IPS-15b (cell line): ENCODE data around the gene ENSA.
"Not testable (repeated sequence)": the region's sequence is repeated elsewhere in the genome, so short reads cannot be mapped to it uniquely, and the experiment has no call there.

Experiments used
- H3K27me3 ChIP-seq: one replicate; pipeline ENCODE4 v1.6.1; 2013; ENCODE audit warnings: low read length; ENCODE audit not compliant: control insufficient read depth, insufficient read depth
- H3K36me3 ChIP-seq: one replicate; pipeline ENCODE4 v1.6.1; 2013; ENCODE audit warnings: low read length; ENCODE audit not compliant: control insufficient read depth, insufficient read depth
- H3K4me1 ChIP-seq: one replicate; pipeline ENCODE4 v1.6.1; 2013; ENCODE audit warnings: mild to moderate bottlenecking, low read length; ENCODE audit not compliant: control insufficient read depth, insufficient read depth
- H3K4me3 ChIP-seq: one replicate; pipeline ENCODE4 v1.5.1; 2013; ENCODE audit warnings: low read depth, low read length
- H3K9ac ChIP-seq: one replicate; pipeline ENCODE4 v1.6.1; 2013; ENCODE audit warnings: low read depth, mild to moderate bottlenecking, low read length
- H3K9me3 ChIP-seq: one replicate; pipeline ENCODE4 v1.6.1; 2013; ENCODE audit warnings: mild to moderate bottlenecking, low read length; ENCODE audit not compliant: control insufficient read depth, insufficient read depth

Gene ENSA

DNA sequence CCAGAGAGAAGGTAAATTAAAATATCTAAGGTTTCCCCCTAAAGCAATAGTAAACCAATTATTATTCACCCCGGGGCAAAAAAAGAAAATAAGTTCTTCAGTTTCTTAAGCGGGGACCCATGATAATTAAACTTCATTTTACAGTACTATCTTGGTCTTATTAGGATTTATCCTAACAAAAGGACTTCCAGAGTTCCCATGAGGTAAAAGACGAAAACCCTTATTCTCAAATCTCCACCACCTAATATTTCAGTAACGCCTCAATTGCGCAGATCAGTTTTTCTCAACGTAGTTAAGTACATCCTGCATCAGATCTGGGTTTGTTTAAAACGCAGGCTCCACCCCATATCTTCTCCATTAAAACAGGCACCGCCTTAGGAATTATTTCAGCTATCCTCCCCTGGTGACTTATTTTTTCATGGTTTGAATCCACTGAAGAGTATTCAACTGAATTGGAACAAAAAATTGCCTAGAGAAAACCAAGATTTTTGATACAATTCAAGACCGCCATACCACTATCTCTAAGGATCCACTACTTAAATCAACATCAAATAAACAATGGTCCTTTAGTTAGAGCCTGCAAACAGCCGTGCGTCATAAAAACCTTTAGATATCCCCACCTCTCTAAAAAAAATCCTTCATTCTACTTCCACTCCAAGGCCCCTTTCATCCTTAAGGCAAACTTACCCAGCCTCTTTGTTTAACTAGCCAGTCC, 51.7 kb downstream of the ENSA start:
- Histone ChIP-seq H3K4me3 (peak overlapping the region; percentile 99), H3K9me3 (no peaks in the 10 kb centered on the region), H3K9ac (peak overlapping the region; percentile 100), H3K4me1 (peaks cover 19% of the 10 kb centered on the region), H3K27me3 (no peaks in the 10 kb centered on the region), H3K36me3 (peaks cover 42% of the 10 kb centered on the region)

DNA sequence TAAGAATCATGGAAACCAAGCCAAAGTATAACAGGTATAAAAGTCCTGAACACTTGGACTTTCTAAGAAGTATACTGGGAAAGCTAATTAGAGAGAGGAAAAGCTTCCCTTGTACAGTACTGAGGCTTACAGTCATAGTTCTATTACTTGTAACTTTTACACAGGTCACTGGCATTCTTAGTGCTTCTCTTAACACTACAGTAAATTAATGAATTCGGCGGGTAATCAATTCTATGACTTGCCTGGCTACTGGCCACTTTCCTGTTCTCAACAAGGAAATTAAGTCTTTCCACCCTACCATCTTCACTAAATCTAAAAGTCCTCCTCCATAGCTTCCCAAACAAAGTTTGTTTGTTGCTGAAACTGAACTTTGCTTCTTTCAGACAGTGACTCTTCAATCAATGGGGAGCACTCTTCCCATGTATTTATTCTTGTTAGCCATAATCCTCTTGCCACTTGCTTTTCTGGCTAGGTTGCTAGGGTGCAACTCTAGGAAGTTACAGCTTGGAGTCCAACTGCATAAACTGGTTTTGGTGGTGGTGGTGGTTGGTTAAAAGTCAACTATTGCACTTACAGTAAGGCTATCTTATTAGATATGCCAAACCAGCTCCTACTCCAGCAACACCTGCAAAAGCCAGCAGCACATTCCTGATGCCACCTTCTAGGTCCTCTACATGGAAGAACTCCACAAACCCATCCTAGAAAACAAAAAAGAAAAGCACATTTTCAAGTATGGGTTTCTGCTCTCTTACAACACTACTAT, 52.4 kb downstream of the ENSA start:
- Histone ChIP-seq H3K4me1 (peaks cover 20% of the 10 kb centered on the region), H3K27me3 (no peaks in the 10 kb centered on the region), H3K9ac (peak overlapping the region; percentile 100), H3K9me3 (no peaks in the 10 kb centered on the region), H3K4me3 (peak overlapping the region; percentile 99), H3K36me3 (peaks cover 42% of the 10 kb centered on the region)

DNA sequence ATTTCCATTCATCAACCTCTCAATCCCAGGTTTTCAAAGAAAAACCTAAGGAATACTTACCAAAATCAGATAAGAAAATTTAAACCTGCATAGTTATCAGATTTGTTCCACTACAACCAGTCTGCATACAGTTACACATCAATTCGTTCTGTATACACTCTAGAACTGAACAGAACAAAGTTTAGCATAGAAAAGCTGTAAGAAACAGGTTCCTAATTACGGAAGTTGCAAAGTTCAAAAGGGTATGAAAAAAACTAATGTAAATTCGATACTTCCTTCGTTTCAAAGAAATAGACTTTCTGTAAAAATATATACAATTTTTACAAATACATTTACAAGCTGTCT, 53.1 kb downstream of the ENSA start:
- Histone ChIP-seq H3K4me1 (peaks cover 20% of the 10 kb centered on the region), H3K36me3 (peaks cover 42% of the 10 kb centered on the region), H3K4me3 (peak overlapping the region; percentile 99), H3K9ac (peak overlapping the region; percentile 100), H3K27me3 (no peaks in the 10 kb centered on the region), H3K9me3 (no peaks in the 10 kb centered on the region)

DNA sequence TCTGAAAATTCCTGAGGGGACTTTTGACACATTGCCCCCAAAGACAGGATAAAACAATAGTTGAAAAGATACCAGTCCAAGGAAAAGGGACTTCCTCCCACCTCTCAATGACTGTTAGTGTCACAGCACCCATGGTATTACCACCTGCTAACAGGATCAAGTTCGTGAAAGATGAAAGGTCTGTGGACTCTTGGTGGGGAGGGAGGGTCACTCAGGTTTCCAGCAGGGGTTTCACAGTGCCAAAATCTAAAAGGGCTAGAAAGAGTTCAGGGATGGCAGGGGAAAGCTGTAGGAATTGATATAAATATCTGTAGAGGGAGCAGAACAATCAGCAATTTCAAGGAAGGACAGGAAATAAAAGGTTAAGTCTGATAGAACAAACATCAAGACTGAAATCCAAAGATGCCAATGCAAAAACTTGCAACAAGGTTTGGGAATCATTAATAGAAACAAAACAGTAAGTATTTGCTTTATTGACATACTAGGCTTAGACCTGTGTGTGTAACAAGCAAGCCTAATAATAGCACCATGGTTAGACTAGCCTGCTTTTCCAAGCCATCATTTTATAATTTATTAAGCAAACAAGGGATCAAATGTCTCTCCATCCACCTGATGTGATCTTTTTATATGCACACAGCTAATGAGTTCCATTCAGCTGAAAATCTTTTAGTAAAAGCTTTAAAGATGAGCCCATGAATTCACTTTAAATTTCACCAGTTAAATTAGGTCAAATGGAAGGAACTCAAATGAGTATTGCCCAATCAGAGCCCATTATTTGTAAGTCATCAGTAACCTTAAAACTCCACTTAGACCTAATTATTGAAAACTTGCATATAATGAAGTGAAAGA, 53.7 kb downstream of the ENSA start:
- peaks cover 20% of the 10 kb centered on the region for H3K4me1 ChIP-seq
- peak overlapping the region; percentile 99 for H3K4me3 ChIP-seq
- H3K9ac ChIP-seq: peak overlapping the region; percentile 100
- peaks cover 42% of the 10 kb centered on the region for H3K36me3 ChIP-seq
- H3K27me3 ChIP-seq: no peaks in the 10 kb centered on the region
- H3K9me3 ChIP-seq: no peaks in the 10 kb centered on the region

DNA sequence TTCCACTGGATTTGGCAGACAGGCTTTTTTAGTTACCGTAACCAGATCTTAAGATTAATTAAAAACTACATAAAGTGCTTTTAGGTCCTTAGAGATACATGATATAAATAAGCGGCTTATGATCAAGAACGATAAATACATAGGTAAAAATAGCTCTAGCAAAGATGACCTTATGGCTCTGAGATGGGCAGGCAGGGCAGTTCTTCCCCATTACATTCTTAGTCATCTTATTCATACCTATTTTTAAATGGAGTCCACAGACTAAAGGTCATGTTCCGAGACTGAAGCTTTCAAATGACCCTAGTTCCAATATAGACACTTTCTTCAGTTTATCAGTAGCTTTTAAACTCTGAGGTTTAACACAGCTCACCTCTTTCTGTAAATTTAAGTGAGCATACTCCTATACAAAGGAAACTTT, 54.3 kb downstream of the ENSA start:
- no peak overlapping the region for H3K9ac ChIP-seq

DNA sequence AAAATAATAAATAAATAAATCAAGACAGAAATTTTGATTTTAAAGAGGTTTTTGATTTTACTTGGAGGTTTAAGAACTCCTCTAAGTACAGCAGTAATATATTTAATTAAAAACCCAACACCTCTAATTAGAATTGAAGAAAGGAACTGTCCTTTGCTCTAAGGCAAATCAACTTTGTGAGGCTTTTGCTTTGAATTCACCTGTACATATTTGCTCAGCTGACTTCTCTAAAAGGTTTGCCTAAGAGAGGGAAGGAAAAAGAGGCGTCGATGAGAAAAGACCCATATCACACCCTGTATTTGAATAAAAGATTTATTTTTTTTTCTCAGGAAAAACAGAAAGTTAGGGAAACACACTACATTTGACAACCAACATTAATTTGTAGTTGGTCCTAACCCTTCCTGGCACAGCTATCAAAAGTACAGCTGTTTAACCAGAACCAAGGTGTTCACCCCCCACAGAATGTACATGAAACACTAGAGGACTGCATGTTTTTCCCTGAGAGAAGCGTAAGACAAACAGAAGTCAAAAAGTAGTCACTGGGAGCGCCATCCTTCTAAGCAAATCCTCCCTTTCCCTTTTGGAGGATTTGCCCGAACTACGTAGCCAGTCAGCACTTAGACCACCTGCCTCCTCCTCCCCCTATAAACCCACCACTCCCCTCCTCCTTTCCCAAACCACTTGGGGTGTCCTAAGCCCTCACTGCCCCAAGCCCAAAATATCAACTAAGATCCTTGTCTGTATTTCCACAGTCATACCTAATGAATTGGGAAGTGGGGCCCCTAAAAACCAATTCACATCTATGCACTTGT, 54.9 kb downstream of the ENSA start:
- H3K4me3 ChIP-seq: peak overlapping the region; percentile 99
- no peak overlapping the region for H3K9ac ChIP-seq
- no peaks in the 10 kb centered on the region for H3K27me3 ChIP-seq
- peaks cover 42% of the 10 kb centered on the region for H3K36me3 ChIP-seq
- no peaks in the 10 kb centered on the region for H3K9me3 ChIP-seq
- H3K4me1 ChIP-seq: peaks cover 25% of the 10 kb centered on the region

More for the DNA sequence above, 54.3 kb downstream of the ENSA start:
- peak overlapping the region; percentile 99 for H3K4me3 ChIP-seq
- H3K9me3 ChIP-seq: no peaks in the 10 kb centered on the region
- peaks cover 42% of the 10 kb centered on the region for H3K36me3 ChIP-seq
- H3K4me1 ChIP-seq: peaks cover 23% of the 10 kb centered on the region
- no peaks in the 10 kb centered on the region for H3K27me3 ChIP-seq

DNA sequence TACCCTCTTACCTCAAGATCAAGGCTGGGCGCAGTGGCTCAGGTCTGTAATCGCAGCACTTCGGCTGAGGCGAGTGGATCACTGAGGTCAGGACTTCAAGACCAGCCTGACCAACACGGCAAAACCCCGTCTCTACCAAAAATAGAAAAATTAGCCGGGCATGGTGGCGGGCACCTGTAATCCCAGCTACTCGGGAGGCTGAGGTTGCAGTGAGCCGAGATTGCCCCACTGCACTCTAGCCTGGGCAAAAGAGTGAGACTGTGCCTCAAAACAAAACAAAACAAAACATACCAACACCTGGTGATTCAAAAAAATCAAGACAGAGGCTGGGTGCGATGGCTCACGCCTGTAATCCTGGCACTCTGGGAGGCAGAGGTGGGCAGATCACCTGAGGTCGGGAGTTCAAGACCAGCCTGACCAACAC, 55.8 kb downstream of the ENSA start:
- Histone ChIP-seq H3K4me3 (peak overlapping the region; percentile 9), H3K4me1 (peaks cover 31% of the 10 kb centered on the region), H3K36me3 (peaks cover 37% of the 10 kb centered on the region)
- H3K9ac ChIP-seq, H3K9me3 ChIP-seq, H3K27me3 ChIP-seq: not testable (repeated sequence)

DNA sequence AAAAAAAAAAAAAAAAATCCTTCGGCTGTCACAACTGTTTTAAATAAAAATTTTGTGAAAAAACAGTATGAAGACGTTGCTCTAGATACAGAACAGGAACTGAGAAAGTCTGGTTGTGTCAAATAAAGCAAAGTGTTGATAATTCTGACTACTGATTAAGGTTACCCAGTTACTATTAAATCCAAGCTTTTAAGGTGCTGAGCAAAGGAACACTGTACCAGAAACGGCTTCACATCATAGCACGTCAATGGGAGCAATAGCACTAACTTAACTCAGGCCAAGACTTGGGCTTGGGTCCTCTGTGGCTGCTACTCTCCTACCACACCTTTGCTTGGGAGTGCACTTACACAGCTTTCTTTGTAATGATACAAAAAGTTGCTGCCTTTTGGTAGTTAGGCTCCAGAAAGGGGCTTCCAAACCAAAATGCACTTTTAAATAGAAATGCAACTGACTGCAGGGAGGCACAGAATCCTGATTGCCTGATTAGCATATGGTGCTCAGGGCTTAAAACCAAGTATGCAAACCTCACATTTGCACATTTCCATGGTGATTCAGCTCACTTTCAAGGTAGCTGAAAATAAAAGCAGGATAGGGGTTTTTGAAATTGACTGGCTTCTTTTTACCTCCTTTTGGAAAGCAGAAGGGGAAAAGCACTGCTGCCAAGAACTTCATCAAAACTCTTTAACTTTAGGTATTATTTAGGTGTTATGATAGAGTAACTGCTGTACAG, 56.3 kb downstream of the ENSA start:
- Histone ChIP-seq H3K9ac (no peak overlapping the region), H3K9me3 (no peaks in the 10 kb centered on the region), H3K4me1 (peaks cover 35% of the 10 kb centered on the region), H3K4me3 (peak overlapping the region; percentile 9), H3K36me3 (peaks cover 33% of the 10 kb centered on the region), H3K27me3 (no peaks in the 10 kb centered on the region)
